Measurements from ENCODE around the gene MT1A. TPM values are rescaled to one million over a fixed set of nuclear protein-coding genes. Genes with fewer than 3 reads are reported as not detected.
"Not testable (repeated sequence)": the region's sequence is repeated elsewhere in the genome, so short reads cannot be mapped to it uniquely, and the experiment has no call there.

MT1A gene
- total RNA-seq, 2 experiments from 2014 or later, result not detected

- Histone ChIP-seq H3K36me3 (ENCODE audit: insufficient read depth, low read length) (no peaks in the 10 kb centered on the region), H3K27me3 (ENCODE audit: control insufficient read depth in 1 of 2, insufficient read depth in 2 of 2, low read length in 2 of 2) (peaks cover 7 to 8% of the 10 kb centered on the region in 2 experiments), H3K27ac (ENCODE audit: low read depth in 1 of 2, low read length in 2 of 2) (no peak overlapping the region), H3K4me3 (ENCODE audit: low read length) (no peak overlapping the region), H3K9me3 (ENCODE audit: control insufficient read depth in 1 of 2, insufficient read depth in 1 of 2, low read length in 2 of 2) (no peaks in the 10 kb centered on the region), H3K4me1 (ENCODE audit: insufficient read depth, low read length) (peaks cover 21% of the 10 kb centered on the region)
- Mint-ChIP-seq H3K9me3 (no peaks in the 10 kb centered on the region), H3K27ac (no peak overlapping the region), H3K27me3 (peaks cover 18% of the 10 kb centered on the region), H3K36me3 (ENCODE audit: low read depth) (no peaks in the 10 kb centered on the region), H3K4me3 (no peak overlapping the region), H3K4me1 (ENCODE audit: low read depth) (peaks cover 10% of the 10 kb centered on the region)
- intact Hi-C loops (cut with DNase I, micrococcal nuclease), result no loop called here
- CTCF ChIA-PET, result no interaction called here
- POLR2A ChIA-PET, result no interaction called here
- TF ChIP-seq, protein P1, sequence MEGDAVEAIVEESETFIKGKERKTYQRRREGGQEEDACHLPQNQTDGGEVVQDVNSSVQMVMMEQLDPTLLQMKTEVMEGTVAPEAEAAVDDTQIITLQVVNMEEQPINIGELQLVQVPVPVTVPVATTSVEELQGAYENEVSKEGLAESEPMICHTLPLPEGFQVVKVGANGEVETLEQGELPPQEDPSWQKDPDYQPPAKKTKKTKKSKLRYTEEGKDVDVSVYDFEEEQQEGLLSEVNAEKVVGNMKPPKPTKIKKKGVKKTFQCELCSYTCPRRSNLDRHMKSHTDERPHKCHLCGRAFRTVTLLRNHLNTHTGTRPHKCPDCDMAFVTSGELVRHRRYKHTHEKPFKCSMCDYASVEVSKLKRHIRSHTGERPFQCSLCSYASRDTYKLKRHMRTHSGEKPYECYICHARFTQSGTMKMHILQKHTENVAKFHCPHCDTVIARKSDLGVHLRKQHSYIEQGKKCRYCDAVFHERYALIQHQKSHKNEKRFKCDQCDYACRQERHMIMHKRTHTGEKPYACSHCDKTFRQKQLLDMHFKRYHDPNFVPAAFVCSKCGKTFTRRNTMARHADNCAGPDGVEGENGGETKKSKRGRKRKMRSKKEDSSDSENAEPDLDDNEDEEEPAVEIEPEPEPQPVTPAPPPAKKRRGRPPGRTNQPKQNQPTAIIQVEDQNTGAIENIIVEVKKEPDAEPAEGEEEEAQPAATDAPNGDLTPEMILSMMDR (IDR thresholded peaks at IDR 0.05), result no peak
- no peak for ATAC-seq (ENCODE audit: poor library complexity)
- DNase-seq, result no peak
Measured at GRCh38 chr16:56620339-56620897, 18.0 kb upstream of the MT1A start.

GRCh38 chr16:56621665-56622445, 16.6 kb upstream of the MT1A start:
- POLR2A ChIA-PET; H3K9me3 ChIP-seq (ENCODE audit: control insufficient read depth in 1 of 2, insufficient read depth in 1 of 2, low read length in 2 of 2); intact Hi-C loops (cut with DNase I, micrococcal nuclease); DNase-seq; ATAC-seq (ENCODE audit: poor library complexity); H3K4me3 ChIP-seq (ENCODE audit: low read length); H3K36me3 Mint-ChIP-seq (ENCODE audit: low read depth); H3K27ac Mint-ChIP-seq; CTCF ChIA-PET; H3K27ac ChIP-seq (ENCODE audit: low read depth in 1 of 2, low read length in 2 of 2); H3K4me3 Mint-ChIP-seq; H3K9me3 Mint-ChIP-seq; H3K36me3 ChIP-seq (ENCODE audit: insufficient read depth, low read length): not testable (repeated sequence)
- Mint-ChIP-seq H3K4me1 (ENCODE audit: low read depth) (peaks cover 12% of the 10 kb centered on the region), H3K27me3 (peaks cover 25% of the 10 kb centered on the region)
- Histone ChIP-seq H3K27me3 (ENCODE audit: control insufficient read depth in 1 of 2, insufficient read depth in 2 of 2, low read length in 2 of 2) (peaks cover 8 to 10% of the 10 kb centered on the region in 2 experiments), H3K4me1 (ENCODE audit: insufficient read depth, low read length) (peaks cover 31% of the 10 kb centered on the region)

GRCh38 chr16:56623184-56623583, 15.3 kb upstream of the MT1A start:
- CTCF ChIA-PET, result not testable (repeated sequence)

GRCh38 chr16:56623637-56624036, 14.8 kb upstream of the MT1A start:
- no peak for DNase-seq
- intact Hi-C loops (cut with DNase I, micrococcal nuclease), result loop anchor here in 1 of 2 experiments (2.0 kb wide), 1 partner anchor 15 kb away; the partner anchor contains the start of gene MT2A
- Mint-ChIP-seq H3K27ac (no peak overlapping the region), H3K27me3 (peaks cover 29% of the 10 kb centered on the region), H3K4me1 (ENCODE audit: low read depth) (peaks cover 11% of the 10 kb centered on the region), H3K4me3 (no peak overlapping the region), H3K9me3 (no peaks in the 10 kb centered on the region), H3K36me3 (ENCODE audit: low read depth) (no peaks in the 10 kb centered on the region)
- Histone ChIP-seq H3K9me3 (ENCODE audit: control insufficient read depth in 1 of 2, insufficient read depth in 1 of 2, low read length in 2 of 2) (no peaks in the 10 kb centered on the region), H3K27me3 (ENCODE audit: control insufficient read depth in 1 of 2, insufficient read depth in 2 of 2, low read length in 2 of 2) (peaks cover 0 to 9% of the 10 kb centered on the region in 2 experiments), H3K27ac (ENCODE audit: low read depth in 1 of 2, low read length in 2 of 2) (no peak overlapping the region), H3K4me3 (ENCODE audit: low read length) (no peak overlapping the region), H3K36me3 (ENCODE audit: insufficient read depth, low read length) (no peaks in the 10 kb centered on the region), H3K4me1 (ENCODE audit: insufficient read depth, low read length) (peaks cover 20% of the 10 kb centered on the region)
- ATAC-seq (ENCODE audit: poor library complexity), result no peak
- ChIA-PET POLR2A (interaction anchor here (0.6 to 1.4 kb wide), 4 partner anchors 12 to 59 kb away, joined by 3 to 6 read pairs (median 3); partner anchors contain the start of gene MT1X), CTCF (no interaction called here)
- TF ChIP-seq, protein P1 (IDR thresholded peaks at IDR 0.05), result no peak

More at GRCh38 chr16:56623184-56623583, 15.3 kb upstream of the MT1A start:
- Histone ChIP-seq H3K4me1 (ENCODE audit: insufficient read depth, low read length) (peaks cover 20% of the 10 kb centered on the region), H3K27me3 (ENCODE audit: control insufficient read depth in 1 of 2, insufficient read depth in 2 of 2, low read length in 2 of 2) (peaks cover 1 to 12% of the 10 kb centered on the region in 2 experiments)
- H3K36me3 ChIP-seq (ENCODE audit: insufficient read depth, low read length); H3K9me3 Mint-ChIP-seq; H3K36me3 Mint-ChIP-seq (ENCODE audit: low read depth); ATAC-seq (ENCODE audit: poor library complexity); H3K9me3 ChIP-seq (ENCODE audit: control insufficient read depth in 1 of 2, insufficient read depth in 1 of 2, low read length in 2 of 2); H3K4me3 Mint-ChIP-seq; H3K4me3 ChIP-seq (ENCODE audit: low read length); H3K27ac ChIP-seq (ENCODE audit: low read depth in 1 of 2, low read length in 2 of 2); intact Hi-C loops (cut with DNase I, micrococcal nuclease); DNase-seq; H3K27ac Mint-ChIP-seq: not testable (repeated sequence)
- peaks cover 27% of the 10 kb centered on the region for H3K27me3 Mint-ChIP-seq
- POLR2A ChIA-PET, result interaction anchor here (1.2 to 1.4 kb wide), 2 partner anchors 12 to 17 kb away, joined by 3 to 6 read pairs; no protein-coding TSS in a partner anchor
- H3K4me1 Mint-ChIP-seq (ENCODE audit: low read depth), result peaks cover 11% of the 10 kb centered on the region
